Rectal smooth muscle tissue (tissue), 1 donor: ENCODE results near the gene MYO5A.

ENCODE experiments used
- H3K27ac ChIP-seq: one replicate; pipeline ENCODE4 v1.7.0; 2013; ENCODE audit warnings: low read depth, low read length, inconsistent platforms
- H3K27me3 ChIP-seq: one replicate; pipeline ENCODE4 v1.7.0; 2013; ENCODE audit warnings: low read length; ENCODE audit not compliant: control insufficient read depth, insufficient read depth
- H3K36me3 ChIP-seq: one replicate; pipeline ENCODE4 v1.7.0; 2013; ENCODE audit warnings: low read length; ENCODE audit not compliant: control insufficient read depth, insufficient read depth
- H3K4me1 ChIP-seq: one replicate; pipeline ENCODE4 v1.7.0; 2013; ENCODE audit warnings: low read length; ENCODE audit not compliant: control insufficient read depth, insufficient read depth
- H3K4me3 ChIP-seq: one replicate; pipeline ENCODE4 v1.7.0; 2013; ENCODE audit warnings: low read length
- H3K9ac ChIP-seq: one replicate; pipeline ENCODE4 v1.7.0; 2013; ENCODE audit warnings: low read length

Gene MYO5A

GRCh38 chr15:52278636-52279367 is 249.9 kb downstream of the MYO5A start:
- no peak overlapping the region for H3K27ac ChIP-seq
- H3K4me3 ChIP-seq, result no peak overlapping the region
- H3K9ac ChIP-seq, result no peak overlapping the region
- H3K27me3 ChIP-seq, result no peaks in the 10 kb centered on the region
- H3K36me3 ChIP-seq, result no peaks in the 10 kb centered on the region
- H3K4me1 ChIP-seq, result no peaks in the 10 kb centered on the region

- Histone ChIP-seq H3K4me3 (no peak overlapping the region), H3K9ac (no peak overlapping the region), H3K36me3 (no peaks in the 10 kb centered on the region)
Observed at GRCh38 chr15:52278135-52278534, 250.5 kb downstream of the MYO5A start.

DNA sequence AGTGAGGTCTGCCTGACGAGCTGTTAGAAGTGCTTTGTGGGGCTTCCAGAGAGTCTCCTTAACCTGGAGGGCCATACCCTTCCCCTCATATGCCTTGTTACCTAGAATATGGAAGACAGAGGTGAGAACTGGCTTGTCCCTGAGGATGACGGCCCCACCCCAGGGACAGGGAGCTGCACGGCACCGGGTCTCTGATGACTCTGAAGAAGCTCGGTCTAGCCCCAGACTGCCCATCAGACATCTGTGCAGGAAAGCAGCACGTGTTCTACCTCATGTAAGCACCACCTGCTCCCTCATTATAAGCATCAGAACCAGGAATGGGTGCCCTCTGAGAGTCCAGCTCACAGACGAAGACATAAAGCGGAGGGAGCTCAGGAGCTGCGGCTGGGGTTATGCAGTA is 251.1 kb downstream of the MYO5A start:
- Histone ChIP-seq H3K9ac (no peak overlapping the region), H3K36me3 (no peaks in the 10 kb centered on the region), H3K27ac (no peak overlapping the region), H3K4me1 (no peaks in the 10 kb centered on the region), H3K4me3 (no peak overlapping the region), H3K27me3 (no peaks in the 10 kb centered on the region)

More at GRCh38 chr15:52278135-52278534, 250.5 kb downstream of the MYO5A start:
- H3K4me1 ChIP-seq, result no peaks in the 10 kb centered on the region
- H3K27me3 ChIP-seq, result no peaks in the 10 kb centered on the region
- H3K27ac ChIP-seq, result no peak overlapping the region

- Histone ChIP-seq H3K4me3 (no peak overlapping the region), H3K27ac (no peak overlapping the region), H3K9ac (no peak overlapping the region), H3K36me3 (no peaks in the 10 kb centered on the region), H3K27me3 (no peaks in the 10 kb centered on the region), H3K4me1 (no peaks in the 10 kb centered on the region)
Observed at GRCh38 chr15:52276256-52276770, 252.4 kb downstream of the MYO5A start.

- Histone ChIP-seq H3K9ac (no peak overlapping the region), H3K27ac (no peak overlapping the region), H3K27me3 (no peaks in the 10 kb centered on the region), H3K36me3 (peaks cover 2% of the 10 kb centered on the region), H3K4me1 (peaks cover 5% of the 10 kb centered on the region), H3K4me3 (no peak overlapping the region)
Observed at GRCh38 chr15:52263563-52264282, 265.0 kb downstream of the MYO5A start.

GRCh38 chr15:52262364-52262763 is 266.3 kb downstream of the MYO5A start:
- Histone ChIP-seq H3K9ac (no peak overlapping the region), H3K27ac (no peak overlapping the region)

GRCh38 chr15:52261498-52262242 is 267.0 kb downstream of the MYO5A start:
- Histone ChIP-seq H3K9ac (no peak overlapping the region), H3K4me1 (peaks cover 5% of the 10 kb centered on the region), H3K36me3 (no peaks in the 10 kb centered on the region), H3K27ac (no peak overlapping the region), H3K4me3 (no peak overlapping the region), H3K27me3 (no peaks in the 10 kb centered on the region)

More at GRCh38 chr15:52262364-52262763, 266.3 kb downstream of the MYO5A start:
- Histone ChIP-seq H3K4me3 (no peak overlapping the region), H3K4me1 (peaks cover 5% of the 10 kb centered on the region), H3K36me3 (peaks cover 2% of the 10 kb centered on the region), H3K27me3 (no peaks in the 10 kb centered on the region)

DNA sequence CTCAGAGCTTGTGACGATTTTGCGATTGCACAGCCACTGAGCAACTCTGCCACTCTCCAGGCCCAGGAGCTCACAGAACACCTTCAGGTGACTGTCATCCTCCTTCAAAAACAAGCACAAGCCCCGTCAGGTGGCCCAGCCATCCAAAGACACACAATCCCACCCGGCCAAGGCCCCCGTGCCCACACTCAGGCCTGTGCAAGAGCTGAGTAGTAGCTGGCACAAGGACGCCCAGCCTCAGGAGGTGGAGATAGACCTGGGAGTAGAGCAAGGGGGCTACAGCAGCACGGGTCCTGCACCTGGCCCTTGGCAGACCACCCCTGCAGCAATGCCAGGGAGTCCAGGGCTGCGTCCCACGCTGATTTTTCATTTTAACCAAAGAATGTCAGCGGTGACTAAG is 267.7 kb downstream of the MYO5A start:
- H3K9ac ChIP-seq, result no peak overlapping the region
- no peak overlapping the region for H3K4me3 ChIP-seq
- no peaks in the 10 kb centered on the region for H3K27me3 ChIP-seq
- no peaks in the 10 kb centered on the region for H3K36me3 ChIP-seq
- H3K4me1 ChIP-seq, result peaks cover 5% of the 10 kb centered on the region
- no peak overlapping the region for H3K27ac ChIP-seq

GRCh38 chr15:52259503-52259902 is 269.2 kb downstream of the MYO5A start:
- Histone ChIP-seq H3K27me3 (no peaks in the 10 kb centered on the region), H3K4me3 (no peak overlapping the region), H3K27ac (no peak overlapping the region), H3K36me3 (no peaks in the 10 kb centered on the region), H3K4me1 (peaks cover 5% of the 10 kb centered on the region), H3K9ac (no peak overlapping the region)

DNA sequence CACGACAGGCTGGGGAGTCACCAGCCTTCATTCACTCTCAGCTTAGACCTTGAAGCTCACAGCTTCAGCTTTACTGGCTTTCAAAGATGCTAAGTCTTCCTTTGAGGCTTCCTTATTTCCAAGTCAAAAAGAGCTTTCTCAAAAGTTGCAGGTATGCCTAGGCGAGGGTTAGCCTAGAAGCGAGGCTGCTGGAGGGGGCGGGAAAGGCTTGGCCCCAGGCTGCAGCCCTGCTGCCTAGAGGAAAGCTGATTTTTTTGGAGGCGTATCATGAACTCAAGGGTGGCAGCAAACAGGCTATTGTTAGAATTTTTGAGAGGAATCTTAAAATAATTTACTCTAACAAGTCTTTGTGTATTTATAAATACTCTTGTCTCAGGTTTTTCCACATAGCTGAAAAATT is 270.2 kb downstream of the MYO5A start:
- H3K9ac ChIP-seq, result no peak overlapping the region
- no peak overlapping the region for H3K4me3 ChIP-seq
- H3K27me3 ChIP-seq, result no peaks in the 10 kb centered on the region
- peaks cover 5% of the 10 kb centered on the region for H3K4me1 ChIP-seq
- H3K27ac ChIP-seq, result no peak overlapping the region
- peaks cover 2% of the 10 kb centered on the region for H3K36me3 ChIP-seq

DNA sequence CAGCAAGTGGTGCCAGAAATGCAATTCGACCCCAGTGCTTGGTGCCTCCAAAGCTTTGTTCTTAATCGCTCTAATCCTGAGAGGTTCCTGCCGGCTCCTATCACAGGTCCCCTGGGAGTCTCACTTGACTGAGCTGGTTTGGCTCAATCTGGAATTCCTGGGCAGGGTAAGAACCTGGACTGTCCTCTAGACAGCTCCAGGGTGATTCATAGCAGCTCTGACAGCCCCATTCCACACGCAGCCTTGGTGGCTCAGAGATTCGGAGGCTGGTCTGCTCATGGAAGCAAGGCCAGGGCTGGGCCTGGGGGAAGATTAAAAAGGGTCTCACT is 271.0 kb downstream of the MYO5A start:
- Histone ChIP-seq H3K36me3 (peaks cover 2% of the 10 kb centered on the region), H3K4me1 (peaks cover 5% of the 10 kb centered on the region), H3K27me3 (no peaks in the 10 kb centered on the region), H3K9ac (no peak overlapping the region), H3K4me3 (no peak overlapping the region), H3K27ac (no peak overlapping the region)
